RWPE2 (cell line): ENCODE data around the gene MAS1.

ENCODE experiments used
- ATAC-seq: fragments of 200-7000 bp; cut with Tn5 transposase; 3 replicates; pipeline ENCODE4 v1.9.1; 2021; ENCODE audit warnings: low read depth
- DNase-seq: peaks from one replicate; pipeline ENCODE4 v3.0.0-alpha.2; 2020; ENCODE audit warnings: low spot score
- H3K27ac ChIP-seq: fragments of 450-650 bp; 2 replicates; pipeline ENCODE4 v1.5.1; 2017; ENCODE audit warnings: mild to moderate bottlenecking; ENCODE audit not compliant: poor library complexity, severe bottlenecking
- H3K27me3 ChIP-seq: fragments of 250-450 bp; sonication (Bioruptor Pico); 2 replicates; pipeline ENCODE4 v1.5.1; 2021; ENCODE audit warnings: mild to moderate bottlenecking, moderate library complexity; ENCODE audit not compliant: insufficient read depth, poor library complexity, severe bottlenecking
- H3K36me3 ChIP-seq: fragments of 250-450 bp; sonication (Bioruptor Pico); 2 replicates; pipeline ENCODE4 v1.5.1; 2020; ENCODE audit warnings: low read depth, mild to moderate bottlenecking, moderate library complexity
- H3K4me1 ChIP-seq: fragments of 250-450 bp; sonication (Bioruptor Pico); 2 replicates; pipeline ENCODE4 v1.5.1; 2021; ENCODE audit warnings: mild to moderate bottlenecking, moderate library complexity; ENCODE audit not compliant: insufficient read depth, poor library complexity, severe bottlenecking
- H3K4me3 ChIP-seq: fragments of 250-450 bp; sonication (Bioruptor Pico); 2 replicates; pipeline ENCODE4 v1.5.1; 2021; ENCODE audit warnings: mild to moderate bottlenecking, moderate library complexity; ENCODE audit not compliant: severe bottlenecking
- H3K9me3 ChIP-seq: fragments of 250-450 bp; sonication (Bioruptor Pico); 2 replicates; pipeline ENCODE4 v1.5.1; 2021; ENCODE audit warnings: mild to moderate bottlenecking, moderate library complexity; ENCODE audit not compliant: severe bottlenecking
- TF ChIP-seq, protein P1 (sequence below): fragments of 450-650 bp; IDR thresholded peaks from one replicate; pipeline ENCODE4 v1.5.1; 2017; ENCODE audit warnings: mild to moderate bottlenecking, moderate library complexity; ENCODE audit not compliant: poor library complexity, severe bottlenecking

MAS1 gene

GRCh38 chr6:159871906-159872305 is 18.9 kb upstream of the MAS1 start:
- H3K4me3 ChIP-seq = no peak overlapping the region
- H3K4me1 ChIP-seq = no peaks in the 10 kb centered on the region
- H3K9me3 ChIP-seq = peaks cover 2% of the 10 kb centered on the region
- no peaks in the 10 kb centered on the region for H3K27me3 ChIP-seq
- TF ChIP-seq, protein P1, sequence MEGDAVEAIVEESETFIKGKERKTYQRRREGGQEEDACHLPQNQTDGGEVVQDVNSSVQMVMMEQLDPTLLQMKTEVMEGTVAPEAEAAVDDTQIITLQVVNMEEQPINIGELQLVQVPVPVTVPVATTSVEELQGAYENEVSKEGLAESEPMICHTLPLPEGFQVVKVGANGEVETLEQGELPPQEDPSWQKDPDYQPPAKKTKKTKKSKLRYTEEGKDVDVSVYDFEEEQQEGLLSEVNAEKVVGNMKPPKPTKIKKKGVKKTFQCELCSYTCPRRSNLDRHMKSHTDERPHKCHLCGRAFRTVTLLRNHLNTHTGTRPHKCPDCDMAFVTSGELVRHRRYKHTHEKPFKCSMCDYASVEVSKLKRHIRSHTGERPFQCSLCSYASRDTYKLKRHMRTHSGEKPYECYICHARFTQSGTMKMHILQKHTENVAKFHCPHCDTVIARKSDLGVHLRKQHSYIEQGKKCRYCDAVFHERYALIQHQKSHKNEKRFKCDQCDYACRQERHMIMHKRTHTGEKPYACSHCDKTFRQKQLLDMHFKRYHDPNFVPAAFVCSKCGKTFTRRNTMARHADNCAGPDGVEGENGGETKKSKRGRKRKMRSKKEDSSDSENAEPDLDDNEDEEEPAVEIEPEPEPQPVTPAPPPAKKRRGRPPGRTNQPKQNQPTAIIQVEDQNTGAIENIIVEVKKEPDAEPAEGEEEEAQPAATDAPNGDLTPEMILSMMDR = no peak
- DNase-seq (no peak), ATAC-seq (no peak)
- no peaks in the 10 kb centered on the region for H3K36me3 ChIP-seq
- no peak overlapping the region for H3K27ac ChIP-seq

GRCh38 chr6:159874435-159874834 is 16.4 kb upstream of the MAS1 start:
- H3K27me3 ChIP-seq = no peaks in the 10 kb centered on the region

DNA sequence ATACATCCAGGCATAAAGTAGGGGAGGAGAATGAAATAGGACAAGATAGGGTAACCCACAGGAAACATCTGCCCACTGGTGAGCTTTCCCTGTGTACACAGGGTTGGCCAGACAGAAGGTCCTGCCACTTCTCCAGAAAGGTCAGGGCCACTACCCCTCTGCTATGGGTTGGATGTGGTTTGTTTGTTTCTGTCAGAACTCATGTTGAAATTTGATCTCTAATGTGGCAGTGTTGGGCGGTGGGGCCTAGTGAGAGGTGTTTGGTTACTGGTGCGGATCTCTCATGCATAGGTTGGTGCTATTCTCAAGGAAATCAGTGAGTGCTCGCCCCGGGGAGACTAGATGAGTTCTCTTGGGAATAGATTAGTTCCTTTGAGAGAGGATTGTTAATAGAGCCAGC is 15.6 kb upstream of the MAS1 start:
- TF ChIP-seq, protein P1 = no peak
- Histone ChIP-seq H3K9me3 (no peaks in the 10 kb centered on the region), H3K4me1 (no peaks in the 10 kb centered on the region), H3K36me3 (no peaks in the 10 kb centered on the region), H3K4me3 (no peak overlapping the region), H3K27me3 (no peaks in the 10 kb centered on the region), H3K27ac (no peak overlapping the region)
- no peak for DNase-seq
- ATAC-seq = no peak

More at GRCh38 chr6:159874435-159874834, 16.4 kb upstream of the MAS1 start:
- Histone ChIP-seq H3K27ac (no peak overlapping the region), H3K4me1 (no peaks in the 10 kb centered on the region), H3K4me3 (no peak overlapping the region), H3K36me3 (no peaks in the 10 kb centered on the region), H3K9me3 (no peaks in the 10 kb centered on the region)
- ATAC-seq = no peak
- TF ChIP-seq, protein P1 = no peak
- no peak for DNase-seq

DNA sequence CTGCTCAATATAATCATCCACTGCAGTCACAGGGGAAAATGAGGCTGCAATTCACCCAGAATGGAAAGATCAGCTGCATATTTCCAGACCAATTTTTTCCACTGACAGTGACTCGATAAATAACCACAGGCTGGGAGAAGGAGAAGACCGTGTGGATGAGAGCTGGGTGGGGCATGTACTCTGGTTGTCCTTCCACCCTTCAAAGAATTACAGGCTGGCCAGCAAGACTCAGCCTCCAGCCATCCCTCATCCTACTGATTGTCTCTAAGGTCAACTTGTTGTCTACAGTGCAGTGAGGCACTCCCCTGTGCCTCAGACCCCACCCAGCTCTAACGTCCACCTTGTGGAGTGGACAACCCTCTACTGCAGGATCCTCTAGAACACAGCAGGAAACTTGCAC is 14.5 kb upstream of the MAS1 start:
- Histone ChIP-seq H3K27me3 (no peaks in the 10 kb centered on the region), H3K4me3 (no peak overlapping the region), H3K27ac (no peak overlapping the region), H3K36me3 (no peaks in the 10 kb centered on the region), H3K4me1 (no peaks in the 10 kb centered on the region), H3K9me3 (no peaks in the 10 kb centered on the region)
- TF ChIP-seq, protein P1 = no peak
- DNase-seq (no peak), ATAC-seq (no peak)

GRCh38 chr6:159877256-159877808 is 13.5 kb upstream of the MAS1 start:
- no peak for ATAC-seq

More at GRCh38 chr6:159877256-159877808, 13.5 kb upstream of the MAS1 start:
- no peaks in the 10 kb centered on the region for H3K27me3 ChIP-seq
- TF ChIP-seq, protein P1 = no peak
- H3K4me3 ChIP-seq = no peak overlapping the region
- no peaks in the 10 kb centered on the region for H3K9me3 ChIP-seq
- no peak overlapping the region for H3K27ac ChIP-seq
- no peaks in the 10 kb centered on the region for H3K4me1 ChIP-seq
- H3K36me3 ChIP-seq = no peaks in the 10 kb centered on the region
- no peak for DNase-seq
